HepG2 (cell line): ENCODE results near the gene VWCE. TPM values are rescaled to one million over a fixed set of nuclear protein-coding genes. Genes with fewer than 3 reads are reported as not detected.

Experiments used
- EEA1 ChIP-seq: sonication (generic); formaldehyde crosslinking; IDR thresholded peaks from 2 replicates; pipeline ENCODE4 v1.5.1; 2020; ENCODE audit warnings: mild to moderate bottlenecking, missing genetic modification reagents, borderline replicate concordance
- FOXK2 ChIP-seq: fragments of 450-650 bp; IDR thresholded peaks from 2 replicates; pipeline ENCODE4 v1.6.1; 2016
- HNF1A ChIP-seq, 2 experiments: sonication (generic) in 1 of 2; formaldehyde crosslinking in 1 of 2; IDR thresholded peaks; 2 replicates each; pipeline versions ENCODE4 v1.4.0 to v1.6.1; 2016 to 2020; ENCODE audit warnings: borderline replicate concordance in 1 of 2, low read depth in 1 of 2, mild to moderate bottlenecking in 1 of 2, missing genetic modification reagents in 1 of 2
- KLF9 ChIP-seq: IDR thresholded peaks from 2 replicates; pipeline ENCODE4 v1.6.1; 2016; ENCODE audit warnings: low read depth
- MYC ChIP-seq: sonication (generic); formaldehyde crosslinking; IDR thresholded peaks from 2 replicates; pipeline ENCODE4 v1.9.0; 2021; ENCODE audit warnings: missing genetic modification reagents, borderline replicate concordance
- NFRKB ChIP-seq: fragments of 450-650 bp; IDR thresholded peaks from 2 replicates; pipeline ENCODE4 v1.6.1; 2017
- PAWR ChIP-seq: sonication (generic); formaldehyde crosslinking; IDR thresholded peaks from 2 replicates; pipeline ENCODE4 v1.4.0; 2020; ENCODE audit warnings: missing genetic modification reagents, mild to moderate bottlenecking, borderline replicate concordance
- PTBP1 ChIP-seq: fragments of 200-400 bp; formaldehyde crosslinking; IDR thresholded peaks from 2 replicates; pipeline ENCODE4 v1.6.1; 2018; ENCODE audit warnings: low read length, low read depth; ENCODE audit not compliant: poor library complexity, severe bottlenecking
- SMAD3 ChIP-seq: sonication (generic); formaldehyde crosslinking; IDR thresholded peaks from 2 replicates; pipeline ENCODE4 v1.4.0; 2020; ENCODE audit warnings: missing genetic modification reagents
- ZNF143 ChIP-seq: sonication (generic); formaldehyde crosslinking; IDR thresholded peaks from 2 replicates; pipeline ENCODE4 v1.4.0; 2020; ENCODE audit warnings: missing genetic modification reagents
- ZNF451 ChIP-seq: sonication (generic); formaldehyde crosslinking; IDR thresholded peaks from 2 replicates; pipeline ENCODE4 v1.5.0; 2020; ENCODE audit warnings: mild to moderate bottlenecking, missing genetic modification reagents
- ZNF709 ChIP-seq: sonication (generic); formaldehyde crosslinking; IDR thresholded peaks from 2 replicates; pipeline ENCODE4 v1.5.0; 2020; ENCODE audit warnings: mild to moderate bottlenecking, missing genetic modification reagents
- ZNF800 ChIP-seq: sonication (generic); formaldehyde crosslinking; IDR thresholded peaks from 2 replicates; pipeline ENCODE4 v1.4.0; 2020; ENCODE audit warnings: missing genetic modification reagents
- polyA plus RNA-seq, 8 experiments: library from polyadenylated mRNA; depleted of rRNA in 3 of 8; stranded (reverse) in 7 of 8; unstranded in 1 of 8; fragments of >200 nt; fragmentation: Illumina TruSeq in 4 of 8; extraction: Trizol in 4 of 8; gene quantifications; 2 replicates each; pipeline versions ENCODE4 v1.2.1 to v1.2.3, GENCODE V29; 2011 to 2016; ENCODE audit warnings: low read depth in 4 of 8, missing spikeins in 1 of 8, mixed read lengths in 1 of 8; ENCODE audit not compliant: insufficient read depth in 1 of 8
- total RNA-seq, 5 experiments: library from RNA; depleted of rRNA; stranded (reverse); fragments of >200 nt; fragmentation: Illumina TruSeq; extraction: Trizol; gene quantifications; 2 replicates each; pipeline ENCODE4 v1.2.3, GENCODE V29; 2016; ENCODE audit warnings: low read depth in 1 of 5
- TF ChIP-seq, protein P1 (sequence below): sonication (generic); formaldehyde crosslinking; IDR thresholded peaks from 2 replicates; pipeline ENCODE4 v1.4.0; 2020; ENCODE audit warnings: missing genetic modification reagents
- TF ChIP-seq, protein P2 (sequence below): sonication (generic); formaldehyde crosslinking; IDR thresholded peaks from 2 replicates; pipeline ENCODE4 v1.5.0; 2020; ENCODE audit warnings: mild to moderate bottlenecking, missing genetic modification reagents, moderate library complexity
- TF ChIP-seq, protein P3 (sequence below): sonication (generic); formaldehyde crosslinking; conservative IDR thresholded peaks from 2 replicates; pipeline ENCODE4 v1.4.0; 2020; ENCODE audit warnings: missing genetic modification reagents

Gene VWCE
- total and polyA plus RNA-seq, 2 of the 13 experiments (the other 11 are each of a cell fraction or from before 2014, with no cell fraction given), result 27.6 to 58.3 TPM

DNA sequence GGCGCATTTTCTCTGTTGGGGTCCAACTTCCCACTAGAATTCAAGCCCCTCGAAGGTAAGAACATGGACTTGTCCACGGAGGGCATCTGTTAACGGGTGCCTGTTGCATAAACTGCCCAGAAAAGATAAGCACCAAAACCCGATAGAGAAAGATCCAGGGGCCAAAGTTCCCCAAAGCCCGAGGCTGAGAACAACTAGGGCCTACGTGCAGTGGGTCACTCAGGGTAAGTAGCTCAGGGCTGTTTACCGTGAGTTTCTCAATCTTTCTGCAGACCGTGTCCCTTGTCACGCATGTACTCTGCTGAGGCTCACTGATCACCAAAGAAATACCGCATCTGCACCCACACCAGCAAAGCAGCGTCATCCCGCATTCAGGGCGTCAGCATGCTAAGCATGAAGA, 29.8 kb downstream of the VWCE start (continued):
- TF ChIP-seq, protein P1, sequence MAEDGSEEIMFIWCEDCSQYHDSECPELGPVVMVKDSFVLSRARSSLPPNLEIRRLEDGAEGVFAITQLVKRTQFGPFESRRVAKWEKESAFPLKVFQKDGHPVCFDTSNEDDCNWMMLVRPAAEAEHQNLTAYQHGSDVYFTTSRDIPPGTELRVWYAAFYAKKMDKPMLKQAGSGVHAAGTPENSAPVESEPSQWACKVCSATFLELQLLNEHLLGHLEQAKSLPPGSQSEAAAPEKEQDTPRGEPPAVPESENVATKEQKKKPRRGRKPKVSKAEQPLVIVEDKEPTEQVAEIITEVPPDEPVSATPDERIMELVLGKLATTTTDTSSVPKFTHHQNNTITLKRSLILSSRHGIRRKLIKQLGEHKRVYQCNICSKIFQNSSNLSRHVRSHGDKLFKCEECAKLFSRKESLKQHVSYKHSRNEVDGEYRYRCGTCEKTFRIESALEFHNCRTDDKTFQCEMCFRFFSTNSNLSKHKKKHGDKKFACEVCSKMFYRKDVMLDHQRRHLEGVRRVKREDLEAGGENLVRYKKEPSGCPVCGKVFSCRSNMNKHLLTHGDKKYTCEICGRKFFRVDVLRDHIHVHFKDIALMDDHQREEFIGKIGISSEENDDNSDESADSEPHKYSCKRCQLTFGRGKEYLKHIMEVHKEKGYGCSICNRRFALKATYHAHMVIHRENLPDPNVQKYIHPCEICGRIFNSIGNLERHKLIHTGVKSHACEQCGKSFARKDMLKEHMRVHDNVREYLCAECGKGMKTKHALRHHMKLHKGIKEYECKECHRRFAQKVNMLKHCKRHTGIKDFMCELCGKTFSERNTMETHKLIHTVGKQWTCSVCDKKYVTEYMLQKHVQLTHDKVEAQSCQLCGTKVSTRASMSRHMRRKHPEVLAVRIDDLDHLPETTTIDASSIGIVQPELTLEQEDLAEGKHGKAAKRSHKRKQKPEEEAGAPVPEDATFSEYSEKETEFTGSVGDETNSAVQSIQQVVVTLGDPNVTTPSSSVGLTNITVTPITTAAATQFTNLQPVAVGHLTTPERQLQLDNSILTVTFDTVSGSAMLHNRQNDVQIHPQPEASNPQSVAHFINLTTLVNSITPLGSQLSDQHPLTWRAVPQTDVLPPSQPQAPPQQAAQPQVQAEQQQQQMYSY, result no peak
- TF ChIP-seq PAWR (CRISPR knock-in tag), result no peak
- no peak for TF ChIP-seq MYC (CRISPR knock-in tag)
- 0 out of 2 replicates have a peak, but pooled peaks have one; percentile 43 for TF ChIP-seq ZNF709 (CRISPR knock-in tag)
- TF ChIP-seq HNF1A (IDR thresholded peaks at IDR 0.05; ENCODE audit: low read depth), result 0 out of 2 replicates have a peak, but pooled peaks have one; percentile 22
- no peak for TF ChIP-seq HNF1A (CRISPR knock-in tag; IDR thresholded peaks at IDR 0.05; ENCODE audit: borderline replicate concordance)
- no peak for TF ChIP-seq ZNF143 (CRISPR knock-in tag)
- TF ChIP-seq, protein P2, sequence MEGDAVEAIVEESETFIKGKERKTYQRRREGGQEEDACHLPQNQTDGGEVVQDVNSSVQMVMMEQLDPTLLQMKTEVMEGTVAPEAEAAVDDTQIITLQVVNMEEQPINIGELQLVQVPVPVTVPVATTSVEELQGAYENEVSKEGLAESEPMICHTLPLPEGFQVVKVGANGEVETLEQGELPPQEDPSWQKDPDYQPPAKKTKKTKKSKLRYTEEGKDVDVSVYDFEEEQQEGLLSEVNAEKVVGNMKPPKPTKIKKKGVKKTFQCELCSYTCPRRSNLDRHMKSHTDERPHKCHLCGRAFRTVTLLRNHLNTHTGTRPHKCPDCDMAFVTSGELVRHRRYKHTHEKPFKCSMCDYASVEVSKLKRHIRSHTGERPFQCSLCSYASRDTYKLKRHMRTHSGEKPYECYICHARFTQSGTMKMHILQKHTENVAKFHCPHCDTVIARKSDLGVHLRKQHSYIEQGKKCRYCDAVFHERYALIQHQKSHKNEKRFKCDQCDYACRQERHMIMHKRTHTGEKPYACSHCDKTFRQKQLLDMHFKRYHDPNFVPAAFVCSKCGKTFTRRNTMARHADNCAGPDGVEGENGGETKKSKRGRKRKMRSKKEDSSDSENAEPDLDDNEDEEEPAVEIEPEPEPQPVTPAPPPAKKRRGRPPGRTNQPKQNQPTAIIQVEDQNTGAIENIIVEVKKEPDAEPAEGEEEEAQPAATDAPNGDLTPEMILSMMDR (CRISPR knock-in tag), result no peak
- TF ChIP-seq ZNF800 (CRISPR knock-in tag), result no peak
- no peak for TF ChIP-seq FOXK2
- no peak for TF ChIP-seq ZNF451 (CRISPR knock-in tag)
- TF ChIP-seq, protein P3, sequence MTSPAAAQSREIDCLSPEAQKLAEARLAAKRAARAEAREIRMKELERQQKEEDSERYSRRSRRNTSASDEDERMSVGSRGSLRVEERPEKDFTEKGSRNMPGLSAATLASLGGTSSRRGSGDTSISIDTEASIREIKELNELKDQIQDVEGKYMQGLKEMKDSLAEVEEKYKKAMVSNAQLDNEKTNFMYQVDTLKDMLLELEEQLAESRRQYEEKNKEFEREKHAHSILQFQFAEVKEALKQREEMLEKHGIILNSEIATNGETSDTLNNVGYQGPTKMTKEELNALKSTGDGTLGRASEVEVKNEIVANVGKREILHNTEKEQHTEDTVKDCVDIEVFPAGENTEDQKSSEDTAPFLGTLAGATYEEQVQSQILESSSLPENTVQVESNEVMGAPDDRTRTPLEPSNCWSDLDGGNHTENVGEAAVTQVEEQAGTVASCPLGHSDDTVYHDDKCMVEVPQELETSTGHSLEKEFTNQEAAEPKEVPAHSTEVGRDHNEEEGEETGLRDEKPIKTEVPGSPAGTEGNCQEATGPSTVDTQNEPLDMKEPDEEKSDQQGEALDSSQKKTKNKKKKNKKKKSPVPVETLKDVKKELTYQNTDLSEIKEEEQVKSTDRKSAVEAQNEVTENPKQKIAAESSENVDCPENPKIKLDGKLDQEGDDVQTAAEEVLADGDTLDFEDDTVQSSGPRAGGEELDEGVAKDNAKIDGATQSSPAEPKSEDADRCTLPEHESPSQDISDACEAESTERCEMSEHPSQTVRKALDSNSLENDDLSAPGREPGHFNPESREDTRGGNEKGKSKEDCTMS (CRISPR knock-in tag), result no peak
- no peak for TF ChIP-seq PTBP1
- TF ChIP-seq EEA1 (CRISPR knock-in tag), result no peak
- no peak for TF ChIP-seq NFRKB
- no peak for TF ChIP-seq KLF9 (CRISPR knock-in tag)
- TF ChIP-seq SMAD3, result no peak
